Measurements from ENCODE around the gene IMMP2L.

DNA sequence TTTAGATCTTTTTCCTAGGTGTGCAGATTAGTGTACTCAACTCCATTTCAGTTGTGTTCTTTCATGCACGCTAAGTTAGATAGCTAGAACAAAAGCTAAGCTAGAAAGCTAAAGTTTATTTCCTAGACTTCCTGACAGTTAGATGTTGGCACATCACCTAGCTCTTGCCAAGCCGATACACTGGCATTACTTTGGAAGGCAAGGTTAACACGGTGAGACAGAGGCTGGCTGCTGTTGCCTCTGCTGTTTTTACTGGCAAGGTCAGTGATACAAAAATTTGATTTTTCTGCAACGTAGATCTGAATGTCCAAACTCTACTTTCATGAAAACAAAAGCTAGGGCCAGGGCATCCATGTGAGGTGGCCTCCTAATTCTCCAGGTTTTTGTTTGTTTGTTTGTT, 203.4 kb downstream of the IMMP2L start:
- TF ChIP-seq FOXM1 (CRISPR knock-in tag; IDR thresholded peaks at IDR 0.05) = no peak
- TF ChIP-seq, protein P1, sequence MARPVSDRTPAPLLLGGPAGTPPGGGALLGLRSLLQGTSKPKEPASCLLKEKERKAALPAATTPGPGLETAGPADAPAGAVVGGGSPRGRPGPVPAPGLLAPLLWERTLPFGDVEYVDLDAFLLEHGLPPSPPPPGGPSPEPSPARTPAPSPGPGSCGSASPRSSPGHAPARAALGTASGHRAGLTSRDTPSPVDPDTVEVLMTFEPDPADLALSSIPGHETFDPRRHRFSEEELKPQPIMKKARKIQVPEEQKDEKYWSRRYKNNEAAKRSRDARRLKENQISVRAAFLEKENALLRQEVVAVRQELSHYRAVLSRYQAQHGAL (CRISPR knock-in tag; IDR thresholded peaks at IDR 0.05; ENCODE audit: not compliant biosample characterization) = no peak
- no peak for TF ChIP-seq ESRRA (CRISPR knock-in tag; IDR thresholded peaks at IDR 0.05; ENCODE audit: low read depth)
- TF ChIP-seq, protein P2, sequence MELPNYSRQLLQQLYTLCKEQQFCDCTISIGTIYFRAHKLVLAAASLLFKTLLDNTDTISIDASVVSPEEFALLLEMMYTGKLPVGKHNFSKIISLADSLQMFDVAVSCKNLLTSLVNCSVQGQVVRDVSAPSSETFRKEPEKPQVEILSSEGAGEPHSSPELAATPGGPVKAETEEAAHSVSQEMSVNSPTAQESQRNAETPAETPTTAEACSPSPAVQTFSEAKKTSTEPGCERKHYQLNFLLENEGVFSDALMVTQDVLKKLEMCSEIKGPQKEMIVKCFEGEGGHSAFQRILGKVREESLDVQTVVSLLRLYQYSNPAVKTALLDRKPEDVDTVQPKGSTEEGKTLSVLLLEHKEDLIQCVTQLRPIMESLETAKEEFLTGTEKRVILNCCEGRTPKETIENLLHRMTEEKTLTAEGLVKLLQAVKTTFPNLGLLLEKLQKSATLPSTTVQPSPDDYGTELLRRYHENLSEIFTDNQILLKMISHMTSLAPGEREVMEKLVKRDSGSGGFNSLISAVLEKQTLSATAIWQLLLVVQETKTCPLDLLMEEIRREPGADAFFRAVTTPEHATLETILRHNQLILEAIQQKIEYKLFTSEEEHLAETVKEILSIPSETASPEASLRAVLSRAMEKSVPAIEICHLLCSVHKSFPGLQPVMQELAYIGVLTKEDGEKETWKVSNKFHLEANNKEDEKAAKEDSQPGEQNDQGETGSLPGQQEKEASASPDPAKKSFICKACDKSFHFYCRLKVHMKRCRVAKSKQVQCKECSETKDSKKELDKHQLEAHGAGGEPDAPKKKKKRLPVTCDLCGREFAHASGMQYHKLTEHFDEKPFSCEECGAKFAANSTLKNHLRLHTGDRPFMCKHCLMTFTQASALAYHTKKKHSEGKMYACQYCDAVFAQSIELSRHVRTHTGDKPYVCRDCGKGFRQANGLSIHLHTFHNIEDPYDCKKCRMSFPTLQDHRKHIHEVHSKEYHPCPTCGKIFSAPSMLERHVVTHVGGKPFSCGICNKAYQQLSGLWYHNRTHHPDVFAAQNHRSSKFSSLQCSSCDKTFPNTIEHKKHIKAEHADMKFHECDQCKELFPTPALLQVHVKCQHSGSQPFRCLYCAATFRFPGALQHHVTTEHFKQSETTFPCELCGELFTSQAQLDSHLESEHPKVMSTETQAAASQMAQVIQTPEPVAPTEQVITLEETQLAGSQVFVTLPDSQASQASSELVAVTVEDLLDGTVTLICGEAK (IDR thresholded peaks at IDR 0.05) = no peak
- TF ChIP-seq, protein P2 (CRISPR knock-in tag; IDR thresholded peaks at IDR 0.05) = no peak
- TF ChIP-seq TEAD2 (CRISPR knock-in tag; IDR thresholded peaks at IDR 0.05) = no peak
- no peak for TF ChIP-seq KAT7 (CRISPR knock-in tag; IDR thresholded peaks at IDR 0.05; ENCODE audit: borderline replicate concordance)
- no peak for TF ChIP-seq SNAI1 (CRISPR knock-in tag; IDR thresholded peaks at IDR 0.05; ENCODE audit: borderline replicate concordance)
- TF ChIP-seq SP1 (IDR thresholded peaks at IDR 0.05) = no peak
- no peak for TF ChIP-seq SP1 (CRISPR knock-in tag; IDR thresholded peaks at IDR 0.05)
- no peak for TF ChIP-seq TCF7L2 (IDR thresholded peaks at IDR 0.05; ENCODE audit: low read depth, low read length)
- no peak for TF ChIP-seq CTCF (CRISPR knock-in tag; IDR thresholded peaks at IDR 0.05)
- no peak for TF ChIP-seq SIN3A (IDR thresholded peaks at IDR 0.05; ENCODE audit: borderline replicate concordance, low read depth, low read length)
- no peak for TF ChIP-seq ZIK1 (CRISPR knock-in tag; IDR thresholded peaks at IDR 0.05; ENCODE audit: borderline replicate concordance, low read depth)
- no peak for TF ChIP-seq THYN1 (CRISPR knock-in tag; IDR thresholded peaks at IDR 0.05; ENCODE audit: borderline replicate concordance, low read depth)

Measured in HepG2 (cell line).